Gastrocnemius medialis (tissue), 4 donors: ENCODE results near the gene FAM234A.

Source experiments
- CTCF ChIP-seq, 5 experiments: fragments of 450-650 bp in 3 of 5; fragments of 200-600 bp in 2 of 5; sonication (generic) in 2 of 5; IDR thresholded peaks in 4 of 5; conservative IDR thresholded peaks in 1 of 5; 1 replicate in 4 of 5; 2 replicates in 1 of 5; pipeline ENCODE4 v1.5.1; 2016 to 2019; ENCODE audit warnings: antibody characterized with exemption in 5 of 5, mild to moderate bottlenecking in 3 of 5, moderate library complexity in 3 of 5
- POLR2A ChIP-seq, 2 donors: fragments of 450-650 bp; IDR thresholded peaks; one replicate each; pipeline ENCODE4 v1.6.1; 2017; ENCODE audit warnings: antibody characterized with exemption in 2 of 2, mild to moderate bottlenecking in 2 of 2, moderate library complexity in 2 of 2

DNA sequence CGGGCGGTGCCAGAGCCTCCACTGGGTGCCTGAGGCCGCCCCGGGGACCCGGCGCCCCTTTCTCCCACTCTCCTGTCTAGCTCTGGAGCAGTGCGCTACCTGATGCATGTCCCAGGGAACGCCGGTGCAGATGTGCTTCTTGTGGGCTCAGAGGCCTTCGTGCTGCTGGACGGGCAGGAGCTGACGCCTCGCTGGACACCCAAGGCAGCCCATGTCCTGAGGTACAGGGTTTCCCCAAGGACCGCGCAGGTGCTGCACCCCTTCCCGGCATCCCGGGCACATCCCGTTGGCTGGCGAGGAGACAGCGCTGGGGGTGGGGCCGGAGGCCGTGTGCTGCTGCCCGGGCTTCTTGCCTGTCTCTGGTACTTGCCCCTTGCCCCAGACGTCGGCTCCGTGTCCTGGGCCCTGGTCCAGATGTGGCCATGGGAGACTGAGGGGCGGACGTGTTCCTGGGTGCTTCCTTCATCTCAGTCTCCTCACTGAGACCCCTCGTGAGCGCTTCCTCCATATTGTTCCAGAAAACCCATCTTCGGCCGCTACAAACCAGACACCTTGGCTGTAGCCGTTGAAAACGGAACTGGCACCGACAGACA is 28.7 kb downstream of the FAM234A start:
- TF ChIP-seq CTCF (IDR thresholded peaks at IDR 0.05 in 4 of 5, conservative IDR thresholded peaks at IDR 0.05 in 1 of 5) (no peak), POLR2A (IDR thresholded peaks at IDR 0.05) (no peak)
